Muscle of back (tissue), 10 donors: ENCODE results near the gene PHF10. TPM values are rescaled to one million over a fixed set of nuclear protein-coding genes. Genes with fewer than 3 reads are reported as not detected.

ENCODE experiments used
- polyA plus RNA-seq, 10 donors: library from polyadenylated mRNA; unstranded; fragments of 120-200 nt; gene quantifications; one replicate each; pipeline ENCODE4 v1.2.1, GENCODE V29; 2013; ENCODE audit not compliant: insufficient read length in 10 of 10

PHF10 gene
- polyA plus RNA-seq, 10 donors, result 62.2 to 96.2 (median 80.8) TPM

Other genes starting within 250 kb of the PHF10 start
- gene WDR27, start 22.5 kb downstream of the PHF10 start, polyA plus RNA-seq, result 10 to 100 TPM; 20.0 to 58.1 (median 35.5) TPM
- 10 to 100 TPM; 31.7 to 39.8 (median 36.5) TPM for gene C6orf120, start 22.4 kb downstream of the PHF10 start, polyA plus RNA-seq
- gene DYNLT2, start 27.1 kb upstream of the PHF10 start, polyA plus RNA-seq, result 1 to 10 TPM; 2.0 to 5.4 (median 2.9) TPM
- gene ERMARD, start 27.1 kb upstream of the PHF10 start, polyA plus RNA-seq, result 10 to 100 TPM; 14.7 to 32.8 (median 20.0) TPM